Adrenal gland (tissue), 5 donors: Measurements from ENCODE around the gene SSX2IP.

ENCODE experiments used
- POLR2A ChIP-seq, 2 donors: fragments of 450-650 bp; IDR thresholded peaks; one replicate each; pipeline ENCODE4 v1.6.1; 2017; ENCODE audit warnings: antibody characterized with exemption in 2 of 2, mild to moderate bottlenecking in 2 of 2, moderate library complexity in 1 of 2
- TF ChIP-seq, protein P1 (sequence below), 6 experiments: fragments of 450-650 bp in 4 of 6; fragments of 200-600 bp in 2 of 6; sonication (generic) in 1 of 6; IDR thresholded peaks; 1 replicate in 5 of 6; 2 replicates in 1 of 6; pipeline versions ENCODE4 v1.5.1 to v1.8.0; 2016 to 2021; ENCODE audit warnings: antibody characterized with exemption in 6 of 6, mild to moderate bottlenecking in 2 of 6, moderate library complexity in 1 of 6
- donor health status: DM: no; HTN: no; CAD: no.

DNA sequence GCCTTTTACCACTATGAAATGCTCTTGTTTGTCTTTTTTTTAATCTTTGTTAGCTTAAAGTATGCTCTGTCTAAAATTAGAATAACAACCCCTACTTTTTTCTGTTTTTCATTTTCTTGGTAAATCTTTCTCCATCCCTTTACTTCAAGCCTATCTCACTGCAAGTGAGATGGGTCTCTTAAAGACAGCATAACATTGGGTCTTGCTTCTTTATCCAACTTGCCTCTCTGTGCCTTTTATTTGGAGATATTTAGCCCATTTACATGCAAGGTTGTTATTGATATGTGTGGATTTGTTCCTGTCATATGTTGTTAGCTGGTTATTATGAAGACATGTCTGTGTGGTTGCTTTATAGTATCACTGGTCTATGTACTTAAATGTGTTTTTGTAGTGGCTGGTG is 41.3 kb upstream of the SSX2IP start:
- no peak for TF ChIP-seq POLR2A (IDR thresholded peaks at IDR 0.05)
- TF ChIP-seq, protein P1, sequence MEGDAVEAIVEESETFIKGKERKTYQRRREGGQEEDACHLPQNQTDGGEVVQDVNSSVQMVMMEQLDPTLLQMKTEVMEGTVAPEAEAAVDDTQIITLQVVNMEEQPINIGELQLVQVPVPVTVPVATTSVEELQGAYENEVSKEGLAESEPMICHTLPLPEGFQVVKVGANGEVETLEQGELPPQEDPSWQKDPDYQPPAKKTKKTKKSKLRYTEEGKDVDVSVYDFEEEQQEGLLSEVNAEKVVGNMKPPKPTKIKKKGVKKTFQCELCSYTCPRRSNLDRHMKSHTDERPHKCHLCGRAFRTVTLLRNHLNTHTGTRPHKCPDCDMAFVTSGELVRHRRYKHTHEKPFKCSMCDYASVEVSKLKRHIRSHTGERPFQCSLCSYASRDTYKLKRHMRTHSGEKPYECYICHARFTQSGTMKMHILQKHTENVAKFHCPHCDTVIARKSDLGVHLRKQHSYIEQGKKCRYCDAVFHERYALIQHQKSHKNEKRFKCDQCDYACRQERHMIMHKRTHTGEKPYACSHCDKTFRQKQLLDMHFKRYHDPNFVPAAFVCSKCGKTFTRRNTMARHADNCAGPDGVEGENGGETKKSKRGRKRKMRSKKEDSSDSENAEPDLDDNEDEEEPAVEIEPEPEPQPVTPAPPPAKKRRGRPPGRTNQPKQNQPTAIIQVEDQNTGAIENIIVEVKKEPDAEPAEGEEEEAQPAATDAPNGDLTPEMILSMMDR (IDR thresholded peaks at IDR 0.05), result no peak
